Amniotic epithelial cell (primary cell): ENCODE data around the gene OR2T5.
"Not testable (repeated sequence)": the region's sequence is repeated elsewhere in the genome, so short reads cannot be mapped to it uniquely, and the experiment has no call there.

Source experiments
- DNase-seq: peaks from one replicate; pipeline ENCODE4 v3.0.0-alpha.2; 2010; ENCODE audit warnings: low read depth

OR2T5 gene, protein sequence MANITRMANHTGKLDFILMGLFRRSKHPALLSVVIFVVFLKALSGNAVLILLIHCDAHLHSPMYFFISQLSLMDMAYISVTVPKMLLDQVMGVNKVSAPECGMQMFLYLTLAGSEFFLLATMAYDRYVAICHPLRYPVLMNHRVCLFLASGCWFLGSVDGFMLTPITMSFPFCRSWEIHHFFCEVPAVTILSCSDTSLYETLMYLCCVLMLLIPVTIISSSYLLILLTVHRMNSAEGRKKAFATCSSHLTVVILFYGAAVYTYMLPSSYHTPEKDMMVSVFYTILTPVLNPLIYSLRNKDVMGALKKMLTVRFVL

GRCh38 chr1:248488289-248488688 lies at the start of gene OR2T5:
TSS of gene OR2T5 (plus strand) at chr1:248488589. CDS start at chr1:248488589, 0 bp downstream.
- not testable (repeated sequence) for DNase-seq

GRCh38 chr1:248438668-248439067 lies 49.7 kb upstream of the OR2T5 start:
- not testable (repeated sequence) for DNase-seq

- DNase-seq = not testable (repeated sequence)
Measured at GRCh38 chr1:248439283-248439682, 49.1 kb upstream of the OR2T5 start.

- DNase-seq = not testable (repeated sequence)
Measured at GRCh38 chr1:248442500-248443277, 45.7 kb upstream of the OR2T5 start.

DNA sequence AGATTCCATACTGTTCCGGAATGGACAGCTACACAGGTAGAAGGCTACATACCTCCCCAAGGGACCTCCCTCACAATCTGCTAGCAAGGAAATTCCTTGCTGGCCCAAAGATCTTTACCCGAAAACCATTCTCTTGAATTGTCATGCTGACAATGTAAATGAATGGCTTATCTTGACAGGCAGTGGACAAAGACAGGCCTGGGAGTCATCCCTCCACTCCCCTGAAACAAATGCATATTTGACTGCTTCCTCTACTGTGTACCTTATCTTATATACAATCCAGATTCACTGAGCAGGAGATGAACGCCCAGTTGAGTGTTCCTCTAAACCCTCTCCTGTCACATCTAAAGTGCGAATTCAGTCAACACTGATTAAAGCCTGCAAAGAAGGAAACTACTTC lies 43.8 kb upstream of the OR2T5 start:
- DNase-seq = not testable (repeated sequence)

- DNase-seq = not testable (repeated sequence)
Measured at GRCh38 chr1:248445399-248445798, 43.0 kb upstream of the OR2T5 start, which contains the start of gene OR2T2. TSS of gene OR2T2 (plus strand) at chr1:248445637. CDS start at chr1:248452798, 7,161 bp downstream.

- not testable (repeated sequence) for DNase-seq
Measured at GRCh38 chr1:248448409-248449074, 39.8 kb upstream of the OR2T5 start.

- DNase-seq = not testable (repeated sequence)
Measured at GRCh38 chr1:248449821-248450465, 38.4 kb upstream of the OR2T5 start.

DNA sequence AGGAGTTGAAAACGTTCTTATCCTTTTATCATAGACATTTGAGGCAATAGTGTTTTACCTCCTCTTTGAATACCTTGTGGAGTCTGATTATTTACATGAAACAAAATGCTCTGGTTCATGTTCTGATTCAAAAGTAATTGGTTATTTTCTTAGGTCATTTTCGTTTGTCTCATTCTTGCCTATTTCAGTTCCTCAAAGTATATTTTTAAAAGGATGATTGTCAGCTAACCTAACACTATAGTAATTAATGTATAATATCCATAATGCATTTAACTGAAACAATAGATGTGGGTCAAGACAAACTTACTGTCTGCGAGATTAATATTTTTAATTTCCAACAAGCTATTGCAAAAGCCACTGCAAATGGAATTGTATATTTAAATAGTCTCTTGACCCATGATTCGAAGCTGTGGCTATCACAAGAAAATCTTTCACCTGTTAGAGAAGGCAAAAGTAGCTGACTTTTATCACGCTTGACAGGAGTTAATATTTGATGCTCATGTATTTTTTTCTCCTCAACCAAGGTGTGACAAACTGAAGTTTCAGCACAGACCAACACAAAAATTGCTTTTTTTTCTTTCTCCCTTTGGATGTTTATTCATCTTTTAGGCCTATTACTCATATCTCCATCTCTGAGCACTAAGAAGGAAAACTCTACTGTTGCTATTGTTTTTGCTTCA lies 37.8 kb upstream of the OR2T5 start:
- not testable (repeated sequence) for DNase-seq

- not testable (repeated sequence) for DNase-seq
Measured at GRCh38 chr1:248453619-248454018, 34.8 kb upstream of the OR2T5 start.

DNA sequence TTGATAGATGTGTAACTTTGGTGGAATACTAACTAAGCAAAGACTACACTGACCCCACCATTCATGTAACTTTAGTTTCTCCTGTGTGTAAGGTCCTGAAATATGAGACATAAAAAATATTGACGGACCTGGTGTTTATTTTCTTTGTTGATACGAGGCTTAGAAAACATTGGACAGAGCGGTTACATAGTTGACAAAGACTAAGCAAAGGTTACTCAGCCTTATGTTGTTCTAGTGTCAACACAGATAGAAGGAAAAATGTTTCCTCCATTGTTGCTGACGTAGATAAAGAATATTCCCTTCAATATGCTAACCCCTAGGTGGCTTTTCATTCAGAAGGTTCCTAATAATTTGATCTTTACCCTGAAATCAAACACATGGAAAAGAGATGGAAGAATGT lies 33.3 kb upstream of the OR2T5 start:
- DNase-seq = not testable (repeated sequence)

DNA sequence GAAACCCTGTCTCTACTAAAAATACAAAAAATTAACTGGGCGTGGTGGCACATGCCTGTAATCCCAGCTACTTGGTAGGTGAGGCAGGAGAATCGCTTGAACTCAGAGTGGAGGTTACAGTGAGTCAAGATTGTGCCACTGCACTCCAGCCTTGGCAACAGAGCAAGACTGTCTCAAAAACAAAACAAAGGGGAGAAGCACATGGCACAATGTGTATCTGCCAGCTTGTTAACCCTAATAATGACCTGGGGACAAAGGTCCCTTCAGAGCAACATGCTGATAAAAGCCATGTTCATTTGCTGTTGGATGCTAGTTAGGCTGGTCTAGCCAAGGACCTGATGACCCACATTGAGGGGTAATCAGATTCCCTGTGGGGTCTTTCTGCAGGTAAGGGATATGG lies 31.8 kb upstream of the OR2T5 start:
- DNase-seq = not testable (repeated sequence)

DNA sequence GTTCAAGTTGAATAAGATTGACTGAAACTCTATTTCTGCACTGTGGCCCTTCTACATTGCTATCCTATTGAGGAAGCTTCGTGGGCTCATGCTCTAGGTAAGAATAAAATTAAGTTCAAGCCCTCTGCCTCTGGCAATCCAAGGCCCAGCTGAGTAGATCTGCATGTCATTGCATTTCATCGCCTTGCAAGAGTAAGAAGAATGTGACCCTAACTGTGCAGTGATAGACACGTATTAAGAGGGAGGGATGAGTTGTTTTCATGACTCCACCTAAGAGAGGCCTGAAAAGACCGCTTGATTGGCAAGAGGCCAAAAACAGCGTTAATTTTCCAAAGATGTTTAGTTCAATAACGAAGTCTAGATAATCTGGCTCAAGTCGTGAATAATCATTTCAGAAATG lies 29.3 kb upstream of the OR2T5 start:
- DNase-seq = not testable (repeated sequence)

DNA sequence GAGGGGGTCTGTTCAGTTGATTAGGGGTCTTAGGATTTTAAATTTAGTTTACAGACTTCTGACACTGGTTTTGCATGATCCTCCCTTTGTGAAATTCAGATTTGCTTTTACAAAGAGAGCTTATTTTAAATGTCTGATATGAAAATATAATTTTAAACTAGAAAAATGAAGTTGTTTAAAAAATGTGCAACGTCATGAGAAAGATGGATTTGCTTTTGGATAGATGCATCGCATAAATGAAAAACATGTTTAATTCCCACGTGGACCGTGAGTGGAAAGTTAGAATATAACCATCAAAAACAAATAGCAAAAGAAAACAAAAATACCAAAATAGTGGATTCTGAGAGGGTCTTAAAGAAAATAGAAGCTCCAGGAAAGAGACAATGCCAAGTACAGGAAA lies 17.2 kb upstream of the OR2T5 start:
- DNase-seq = no peak

- DNase-seq = not testable (repeated sequence)
Measured at GRCh38 chr1:248472111-248472510, 16.3 kb upstream of the OR2T5 start.

- DNase-seq = not testable (repeated sequence)
Measured at GRCh38 chr1:248473051-248473450, 15.3 kb upstream of the OR2T5 start, which contains the start of gene OR2T3. TSS of gene OR2T3 (plus strand) at chr1:248473351. CDS start at chr1:248473351, 0 bp downstream.

- DNase-seq = not testable (repeated sequence)
Measured at GRCh38 chr1:248475660-248476059, 12.7 kb upstream of the OR2T5 start.

- not testable (repeated sequence) for DNase-seq
Measured at GRCh38 chr1:248481686-248482579, 6.5 kb upstream of the OR2T5 start.

DNA sequence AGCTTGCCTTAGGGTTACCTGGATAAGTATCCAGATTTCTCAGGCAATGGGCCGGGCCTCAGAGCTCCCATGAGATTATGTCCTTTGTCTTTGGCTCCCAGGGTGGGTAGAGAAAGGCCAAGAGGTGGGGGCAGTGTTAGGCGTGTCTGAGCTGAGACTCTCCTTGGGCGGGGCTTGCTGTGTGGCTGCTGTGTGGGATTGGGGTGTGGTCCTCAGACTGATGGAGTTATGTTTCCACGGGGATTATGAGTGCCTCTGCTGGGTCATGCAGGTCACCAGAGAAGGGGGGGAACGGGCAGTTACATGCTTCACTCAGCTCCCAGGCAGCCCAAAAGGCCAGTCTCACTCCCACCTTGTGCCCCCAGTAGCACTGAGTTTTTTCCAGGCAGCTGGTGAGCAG lies 8.3 kb downstream of the OR2T5 start:
- not testable (repeated sequence) for DNase-seq
